NCI-H1105 (cell line): ENCODE results near the gene LEF1.
A peak's percentile ranks its signal among the peaks of the same experiment; 100 is the strongest.

Source experiments
- DNase-seq: peaks from one replicate; lab custom pipeline; 2025; lab: John Stamatoyannopoulos, UW

The LEF1 gene

GRCh38 chr4:108110450-108110849, 58.3 kb downstream of the LEF1 start:
- DNase-seq, result no peak

DNA sequence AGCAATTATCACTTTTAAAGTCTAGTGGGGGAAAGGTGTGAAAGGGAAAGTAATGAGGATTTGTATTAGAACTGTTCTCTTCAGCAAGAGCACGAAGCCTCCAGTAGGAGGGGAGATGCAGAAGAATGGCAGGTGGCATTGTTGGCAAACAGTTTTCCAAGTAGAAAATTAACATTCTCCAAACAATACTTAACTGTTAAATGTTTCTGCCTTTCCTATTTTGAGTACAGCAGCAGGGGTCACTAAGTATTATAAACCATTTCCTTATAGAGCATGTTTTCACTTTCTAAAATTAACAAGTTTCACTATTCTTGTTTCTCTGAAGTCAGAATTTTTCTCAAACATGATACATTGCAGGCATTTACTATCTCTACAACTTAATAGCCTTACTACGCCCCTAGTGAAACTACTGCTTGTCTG, 58.7 kb downstream of the LEF1 start:
- no peak for DNase-seq

DNA sequence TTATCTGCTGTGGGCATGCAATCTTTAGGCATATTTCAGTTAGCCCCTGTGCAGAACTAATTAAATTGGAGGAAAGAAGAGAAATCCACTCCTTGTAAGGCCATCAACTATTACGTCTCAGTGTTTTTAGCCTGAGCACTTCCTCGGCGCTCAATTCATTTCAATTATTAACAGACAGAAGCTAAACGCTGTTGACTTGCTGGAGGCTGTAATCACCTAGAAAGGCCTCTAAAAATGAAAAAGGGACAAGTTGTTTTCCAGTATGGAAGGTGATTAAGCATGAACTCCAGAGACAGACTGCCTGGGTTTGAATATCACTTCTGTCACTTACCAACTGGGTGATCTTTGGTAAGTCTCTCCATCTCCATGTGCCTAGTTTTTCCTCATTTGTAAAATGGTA, 59.6 kb downstream of the LEF1 start:
- DNase-seq, result no peak

DNA sequence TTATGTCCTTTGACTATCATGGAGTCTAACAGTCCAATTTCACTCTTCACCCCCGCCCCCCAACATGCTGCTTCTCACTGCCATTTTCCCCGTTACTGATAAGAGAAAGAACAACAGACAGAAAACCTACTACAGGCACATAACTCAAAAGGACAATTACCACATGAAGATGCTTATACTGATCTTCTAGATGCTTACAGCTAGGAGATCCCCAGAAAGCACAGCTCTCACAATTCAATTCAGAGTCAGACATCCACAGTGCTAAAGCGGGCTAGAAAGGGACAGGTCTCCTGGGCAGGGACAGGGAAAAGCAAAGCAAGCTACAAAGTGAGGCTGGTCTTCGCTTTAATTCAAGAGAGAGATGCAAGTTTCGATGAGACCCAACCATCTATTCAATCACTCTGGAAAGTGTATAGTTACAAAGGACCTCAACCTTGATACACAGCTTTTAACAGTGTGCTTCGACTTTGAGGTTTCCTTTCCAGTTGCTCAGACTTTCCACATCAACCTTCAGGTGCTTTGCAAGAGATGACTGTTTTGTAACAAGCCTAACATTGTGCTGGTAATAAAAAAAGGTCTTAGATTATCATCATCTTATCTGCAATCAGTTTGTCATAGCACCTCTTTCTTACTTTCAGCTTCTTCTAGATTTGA, 60.9 kb downstream of the LEF1 start:
- no peak for DNase-seq

DNA sequence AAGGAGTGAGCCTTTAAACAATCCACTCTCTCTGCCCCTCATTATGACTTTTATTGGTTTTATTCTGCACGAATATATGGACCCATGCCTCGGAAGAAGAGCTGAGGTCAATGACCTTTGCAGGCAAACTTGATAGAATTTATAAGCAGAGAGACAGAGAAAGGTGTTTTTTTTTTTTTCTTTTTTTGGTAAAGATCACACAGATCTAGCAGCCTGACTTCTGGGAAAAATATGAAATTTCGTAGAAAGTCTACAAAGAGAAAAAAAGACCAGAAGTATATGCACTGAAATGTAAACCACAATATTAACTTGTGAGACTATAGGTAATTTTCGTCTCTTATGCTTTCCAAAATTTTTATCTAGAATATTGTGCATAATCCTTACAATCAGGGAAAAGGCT, 61.6 kb downstream of the LEF1 start:
- DNase-seq, result no peak

- no peak for DNase-seq
Measured at GRCh38 chr4:108106186-108106585, 62.5 kb downstream of the LEF1 start.

DNA sequence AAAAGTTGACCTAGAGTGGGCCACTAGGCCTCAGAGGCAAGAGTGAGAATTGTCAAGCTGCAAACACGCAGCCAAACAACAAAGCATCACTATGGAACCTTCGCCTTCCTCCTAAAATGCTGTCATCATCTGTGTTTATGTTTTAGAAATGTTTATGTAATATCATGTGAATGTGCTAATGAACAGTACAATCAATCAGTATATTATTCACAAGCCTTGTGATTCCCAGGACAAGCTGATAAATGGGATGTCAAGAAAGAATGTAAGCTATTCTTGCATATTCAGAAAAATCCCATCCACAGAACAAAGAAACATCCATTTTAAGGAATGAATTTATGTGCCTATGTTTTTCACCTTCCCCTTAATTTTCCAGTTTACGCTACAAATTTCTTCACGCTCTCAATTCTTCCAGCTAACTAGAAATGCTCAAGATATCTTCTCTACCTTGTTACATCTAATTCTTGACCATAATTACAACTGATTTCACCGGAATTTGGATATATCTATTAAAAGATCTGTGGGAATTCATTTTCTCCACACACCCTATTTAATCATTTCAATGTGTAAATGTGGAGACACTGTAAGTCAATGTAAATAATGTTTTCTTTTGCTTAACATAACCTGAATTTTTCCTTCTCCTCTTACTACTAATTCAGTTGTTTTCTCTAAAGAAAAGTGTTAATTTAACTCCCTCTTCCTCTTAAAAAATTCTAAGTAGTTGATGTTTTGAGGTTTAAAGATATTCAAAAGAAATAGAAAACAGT, 65.5 kb downstream of the LEF1 start:
- DNase-seq, result no peak

DNA sequence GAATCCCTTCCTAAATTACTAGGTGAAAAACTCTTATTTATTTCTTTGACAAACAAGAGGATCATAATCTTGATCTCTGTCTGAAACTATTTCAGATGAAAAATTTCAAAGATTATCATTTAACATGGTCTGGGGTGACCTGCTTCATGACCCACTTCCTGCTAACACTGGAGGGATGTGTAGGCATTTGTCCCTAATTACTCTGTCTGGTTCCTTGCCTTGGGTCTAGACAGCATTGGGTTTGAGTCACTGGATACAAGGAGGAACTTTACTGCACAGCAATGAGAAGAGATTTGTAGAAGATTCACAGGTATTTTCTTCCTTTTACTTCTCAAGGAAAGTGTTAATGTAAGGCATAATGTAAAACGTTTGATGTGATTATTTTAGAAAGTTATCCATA, 67.9 kb downstream of the LEF1 start:
- no peak for DNase-seq

GRCh38 chr4:108099838-108100237, 68.9 kb downstream of the LEF1 start:
- no peak for DNase-seq

DNA sequence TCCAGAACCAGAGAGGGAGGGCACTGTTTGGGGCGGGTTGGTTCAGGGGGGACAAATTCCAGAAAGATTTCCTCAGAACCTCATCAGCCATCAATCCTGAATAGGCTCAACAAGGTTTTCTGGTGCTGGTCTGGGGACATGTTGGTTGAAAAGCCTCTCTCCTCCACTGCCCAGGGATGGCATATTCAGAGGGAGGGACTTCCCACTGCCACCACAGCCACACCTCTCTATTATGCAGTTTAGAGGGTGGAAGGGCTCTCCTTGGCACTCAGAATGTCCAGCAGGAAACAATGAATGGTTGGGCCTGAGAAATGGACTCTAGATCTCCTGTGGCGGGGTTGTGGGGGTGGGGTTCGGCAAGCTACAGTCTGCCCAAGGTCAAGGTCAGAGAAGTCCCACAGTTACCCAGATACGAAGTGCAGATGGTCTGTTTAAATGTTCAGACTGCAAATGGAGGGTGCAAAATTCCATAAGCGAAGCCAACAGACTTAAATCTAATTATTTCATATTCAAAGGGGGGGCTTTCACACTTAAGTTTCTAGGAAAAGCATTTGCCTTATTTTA, 70.7 kb downstream of the LEF1 start:
- no peak for DNase-seq

DNA sequence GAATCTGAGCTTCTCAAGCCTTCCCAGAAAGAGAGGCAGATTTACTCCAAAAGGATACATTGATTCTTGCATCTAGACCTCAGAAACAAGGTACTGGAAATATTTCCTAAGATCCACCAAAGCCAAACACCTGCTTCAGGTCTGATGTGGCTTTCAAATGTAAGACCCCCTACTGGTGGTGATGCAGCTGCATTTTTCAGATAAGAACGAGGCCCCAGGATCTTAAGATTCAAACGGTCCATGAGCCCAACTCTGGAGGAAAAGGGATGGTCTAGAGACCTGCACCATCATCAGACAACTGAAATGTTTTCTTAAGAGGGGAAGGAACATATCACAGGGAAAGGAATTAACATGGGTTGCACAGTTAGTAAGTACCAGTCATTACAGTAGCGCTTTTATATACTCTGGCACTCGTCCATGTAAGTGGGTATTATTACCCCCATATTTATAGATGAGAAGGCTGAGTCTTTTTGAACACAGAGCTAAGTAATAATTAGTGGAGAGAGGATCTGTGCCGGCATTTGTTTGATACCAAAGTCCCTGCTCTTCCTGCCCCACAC, 73.7 kb downstream of the LEF1 start:
- no peak for DNase-seq

- no peak for DNase-seq
Measured at GRCh38 chr4:108094131-108094530, 74.6 kb downstream of the LEF1 start.

- no peak for DNase-seq
Measured at GRCh38 chr4:108092288-108092687, 76.4 kb downstream of the LEF1 start.

DNA sequence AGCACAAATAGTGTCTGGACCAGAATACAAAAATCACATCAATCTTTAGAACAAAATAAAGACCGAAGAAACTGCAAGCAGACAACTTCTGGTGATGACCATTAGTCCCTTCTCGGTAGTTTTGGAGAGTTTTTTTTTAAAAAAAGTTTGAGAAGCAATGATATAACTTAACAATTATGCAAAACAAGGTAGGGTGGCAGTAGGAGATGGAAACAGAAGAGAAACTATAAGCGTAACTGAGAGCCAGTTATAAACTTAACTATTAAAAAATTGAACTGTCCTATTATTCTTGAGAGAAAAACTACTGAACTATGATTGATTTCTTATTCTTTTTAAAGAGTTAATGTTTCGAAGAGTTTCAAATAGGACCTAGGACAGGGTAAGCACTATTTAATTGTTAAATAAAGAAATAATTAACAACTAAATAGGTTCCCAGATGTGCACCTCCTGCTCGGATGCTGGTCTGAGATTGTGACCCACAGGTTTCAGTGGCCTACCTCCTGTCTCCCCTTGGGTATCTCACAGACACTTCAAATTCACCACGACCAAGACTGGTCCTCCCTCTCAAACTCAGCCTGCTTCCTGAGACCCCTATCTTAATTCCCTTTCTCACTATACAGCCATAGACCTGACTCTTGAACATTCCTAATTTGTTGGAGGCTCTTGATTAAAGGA, 81.3 kb downstream of the LEF1 start:
- DNase-seq, result no peak

DNA sequence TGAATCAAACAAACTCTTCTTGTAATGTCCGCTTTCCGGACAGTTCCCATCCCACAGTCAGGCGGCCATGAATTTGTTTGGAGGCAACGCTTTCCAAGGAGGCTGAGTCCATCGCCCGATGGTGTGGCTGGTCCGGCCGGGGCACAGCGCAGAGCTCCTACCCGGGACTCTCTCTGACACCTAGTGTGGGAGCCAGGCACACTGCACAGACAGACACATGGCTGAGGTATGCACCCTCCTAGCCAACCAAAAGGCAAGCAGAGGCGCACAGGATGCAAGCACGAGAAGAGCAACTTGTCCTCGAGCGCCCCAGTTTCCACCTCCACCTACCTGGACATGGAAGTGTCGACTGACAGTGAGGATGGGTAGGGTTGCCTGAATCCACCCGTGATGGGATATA, 87.5 kb downstream of the LEF1 start:
- no peak for DNase-seq

GRCh38 chr4:108080747-108081146, 88.0 kb downstream of the LEF1 start:
- DNase-seq, result no peak

- DNase-seq, result no peak
Measured at GRCh38 chr4:108078024-108078733, 90.6 kb downstream of the LEF1 start.

GRCh38 chr4:108072300-108072699, 96.4 kb downstream of the LEF1 start:
- peak; percentile 39 for DNase-seq

GRCh38 chr4:108070775-108071174, 98.0 kb downstream of the LEF1 start:
- DNase-seq, result no peak

GRCh38 chr4:108068442-108068841, 100.3 kb downstream of the LEF1 start:
- DNase-seq, result no peak

- no peak for DNase-seq
Measured at GRCh38 chr4:108060686-108061321, 107.9 kb downstream of the LEF1 start.
